OCI-LY3 (cell line): ENCODE measurements around the gene NT5E.

ENCODE experiments used
- H2AFZ ChIP-seq: fragments of 200-600, 300-600 bp; shearing (Covaris generic); 2 replicates; pipeline ENCODE4 v1.6.0; 2014; ENCODE audit warnings: antibody characterized with exemption, low read depth, low read length
- H3K27ac ChIP-seq: fragments of 200-600, 300-600 bp; sonication (generic); 2 replicates; pipeline ENCODE4 v1.5.1; 2014; ENCODE audit warnings: mild to moderate bottlenecking, low read length, moderate library complexity, mixed read lengths
- H3K27me3 ChIP-seq: fragments of 200-600, 300-600 bp; sonication (generic); 2 replicates; pipeline ENCODE4 v1.6.1; 2014; ENCODE audit warnings: low read depth, low read length, mixed read lengths
- H3K36me3 ChIP-seq: fragments of 200-600, 300-600 bp; sonication (generic); replicated peaks from 2 replicates; pipeline ENCODE3; 2014; ENCODE audit warnings: low read depth, low read length, mixed read lengths
- H3K4me1 ChIP-seq: fragments of 300-600, 200-600 bp; sonication (generic); 2 replicates; pipeline ENCODE4 v1.6.1; 2014; ENCODE audit warnings: low read length, mixed read lengths
- H3K4me2 ChIP-seq: fragments of 200-600, 300-600 bp; sonication (generic); 2 replicates; pipeline ENCODE4 v1.6.1; 2014; ENCODE audit warnings: low read length, mixed read lengths
- H3K4me3 ChIP-seq: fragments of 300-600, 200-600 bp; sonication (generic); 2 replicates; pipeline ENCODE4 v1.5.1; 2014; ENCODE audit warnings: antibody characterized with exemption, mild to moderate bottlenecking, low read length, moderate library complexity
- H3K79me2 ChIP-seq: fragments of 300-600, 200-600 bp; shearing (Covaris generic); 2 replicates; pipeline ENCODE4 v1.6.1; 2014; ENCODE audit warnings: mild to moderate bottlenecking, low read length, mixed read lengths
- H3K9ac ChIP-seq: fragments of 300-600, 200-600 bp; shearing (Covaris generic); 2 replicates; pipeline ENCODE4 v1.6.0; 2014; ENCODE audit warnings: mild to moderate bottlenecking, low read length, moderate library complexity
- H3K9me3 ChIP-seq: fragments of 200-600, 300-600 bp; shearing (Covaris generic); 2 replicates; pipeline ENCODE4 v1.6.1; 2014; ENCODE audit warnings: low read length, mixed read lengths; ENCODE audit not compliant: insufficient read depth
- H4K20me1 ChIP-seq: fragments of 200-600, 300-600 bp; sonication (generic); 2 replicates; pipeline ENCODE4 v1.6.1; 2016; ENCODE audit warnings: low read length, mixed read lengths; ENCODE audit not compliant: insufficient read depth
- CTCF ChIP-seq: fragments of 200-600, 300-600 bp; sonication (generic); IDR thresholded peaks from 2 replicates; pipeline ENCODE4 v1.5.1; 2014; ENCODE audit warnings: antibody characterized with exemption, low read length, low read depth
- EZH2phosphoT487 ChIP-seq: fragments of 200-600 bp; shearing (Covaris generic); IDR thresholded peaks from 2 replicates; pipeline ENCODE4 v1.6.1; 2018; ENCODE audit warnings: antibody characterized with exemption, mixed run types, low read depth

The NT5E gene

GRCh38 chr6:85483846-85484245, 34.0 kb downstream of the NT5E start:
- Histone ChIP-seq H3K4me2 (no peak overlapping the region), H3K9me3 (no peaks in the 10 kb centered on the region), H3K4me3 (no peak overlapping the region), H3K9ac (no peak overlapping the region), H3K27ac (no peak overlapping the region), H3K4me1 (peaks cover 7% of the 10 kb centered on the region; the same call in 1 of the 2 replicates), H3K79me2 (no peaks in the 10 kb centered on the region), H3K36me3 (no peaks in the 10 kb centered on the region), H2AFZ (no peak overlapping the region), H4K20me1 (no peaks in the 10 kb centered on the region), H3K27me3 (no peaks in the 10 kb centered on the region)
- TF ChIP-seq CTCF = no peak

GRCh38 chr6:85484948-85485347, 35.1 kb downstream of the NT5E start:
- Histone ChIP-seq H3K27ac (no peak overlapping the region), H3K9me3 (no peaks in the 10 kb centered on the region), H3K36me3 (no peaks in the 10 kb centered on the region), H2AFZ (no peak overlapping the region), H3K4me1 (peaks cover 7% of the 10 kb centered on the region; the same call in 1 of the 2 replicates), H3K9ac (no peak overlapping the region), H3K4me3 (no peak overlapping the region), H3K4me2 (no peak overlapping the region), H3K79me2 (no peaks in the 10 kb centered on the region), H3K27me3 (no peaks in the 10 kb centered on the region), H4K20me1 (no peaks in the 10 kb centered on the region)
- TF ChIP-seq CTCF = no peak
- no peak for TF ChIP-seq EZH2phosphoT487

- Histone ChIP-seq H3K27ac (no peak overlapping the region), H2AFZ (no peak overlapping the region), H4K20me1 (no peaks in the 10 kb centered on the region), H3K4me1 (no peaks in the 10 kb centered on the region), H3K4me2 (no peak overlapping the region), H3K4me3 (no peak overlapping the region), H3K27me3 (no peaks in the 10 kb centered on the region), H3K79me2 (no peaks in the 10 kb centered on the region), H3K9ac (no peak overlapping the region), H3K9me3 (no peaks in the 10 kb centered on the region), H3K36me3 (no peaks in the 10 kb centered on the region)
- TF ChIP-seq CTCF (no peak), EZH2phosphoT487 (no peak)
Observed at GRCh38 chr6:85490516-85491248, 40.8 kb downstream of the NT5E start.

- H3K27me3 ChIP-seq = no peaks in the 10 kb centered on the region
- H4K20me1 ChIP-seq = no peaks in the 10 kb centered on the region
- no peaks in the 10 kb centered on the region for H3K4me1 ChIP-seq
- no peak overlapping the region for H2AFZ ChIP-seq
- no peak overlapping the region for H3K9ac ChIP-seq
- no peaks in the 10 kb centered on the region for H3K9me3 ChIP-seq
- no peaks in the 10 kb centered on the region for H3K36me3 ChIP-seq
- TF ChIP-seq EZH2phosphoT487 (no peak), CTCF (no peak)
- H3K79me2 ChIP-seq = no peaks in the 10 kb centered on the region
- H3K4me2 ChIP-seq = no peak overlapping the region
- H3K4me3 ChIP-seq = no peak overlapping the region
- no peak overlapping the region for H3K27ac ChIP-seq
Observed at GRCh38 chr6:85493389-85493788, 43.5 kb downstream of the NT5E start.
